ENCODE measurements around the gene CYP27B1.

Gene CYP27B1

DNA sequence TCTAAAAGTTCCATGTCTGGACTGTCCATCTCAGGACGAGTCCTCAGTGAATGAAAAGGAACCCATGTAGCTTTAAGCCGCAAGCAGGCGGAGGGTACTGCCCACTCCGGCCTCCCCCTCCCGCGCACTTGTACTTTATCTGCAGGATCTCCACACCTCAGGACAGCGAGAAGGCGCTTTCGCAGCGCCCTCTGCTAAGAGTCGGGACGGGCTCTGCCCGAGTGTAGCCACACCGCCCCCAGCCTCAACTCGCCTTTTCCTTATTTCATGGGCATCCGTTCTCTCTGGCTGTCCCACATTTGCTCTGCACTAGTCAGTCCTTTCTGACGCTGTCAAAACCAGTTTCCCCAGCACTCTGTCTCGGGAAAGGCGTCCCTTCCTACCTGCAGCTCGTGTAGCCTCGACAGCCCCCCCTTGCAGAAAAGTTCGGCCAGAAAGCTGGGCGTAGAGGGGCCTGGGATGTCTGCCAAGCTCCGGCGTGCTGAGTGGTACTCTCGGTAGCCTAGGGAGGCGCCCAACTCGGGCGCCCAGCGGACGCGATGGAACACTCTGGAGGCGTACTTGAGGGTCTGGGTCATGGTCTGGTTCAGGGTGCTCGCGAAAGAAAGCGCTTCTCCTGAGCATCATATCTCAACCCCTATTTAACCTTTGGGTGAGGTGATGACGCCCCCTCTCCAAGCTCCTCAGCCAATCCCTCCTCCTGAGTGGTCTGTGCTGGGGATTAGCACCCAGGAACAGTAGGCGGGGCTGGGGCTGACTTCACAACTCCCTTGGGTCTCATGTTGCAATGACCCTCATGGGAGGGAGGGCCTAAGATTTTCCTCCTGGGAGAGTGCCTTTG, at the start of gene CYP27B1:
Gene CYP27B1, minus strand, starts transcription at position 615 of the 841 bp plus-strand sequence. Its CDS starts 37 bp downstream, at position 578.
- DNase-seq: no peak

DNA sequence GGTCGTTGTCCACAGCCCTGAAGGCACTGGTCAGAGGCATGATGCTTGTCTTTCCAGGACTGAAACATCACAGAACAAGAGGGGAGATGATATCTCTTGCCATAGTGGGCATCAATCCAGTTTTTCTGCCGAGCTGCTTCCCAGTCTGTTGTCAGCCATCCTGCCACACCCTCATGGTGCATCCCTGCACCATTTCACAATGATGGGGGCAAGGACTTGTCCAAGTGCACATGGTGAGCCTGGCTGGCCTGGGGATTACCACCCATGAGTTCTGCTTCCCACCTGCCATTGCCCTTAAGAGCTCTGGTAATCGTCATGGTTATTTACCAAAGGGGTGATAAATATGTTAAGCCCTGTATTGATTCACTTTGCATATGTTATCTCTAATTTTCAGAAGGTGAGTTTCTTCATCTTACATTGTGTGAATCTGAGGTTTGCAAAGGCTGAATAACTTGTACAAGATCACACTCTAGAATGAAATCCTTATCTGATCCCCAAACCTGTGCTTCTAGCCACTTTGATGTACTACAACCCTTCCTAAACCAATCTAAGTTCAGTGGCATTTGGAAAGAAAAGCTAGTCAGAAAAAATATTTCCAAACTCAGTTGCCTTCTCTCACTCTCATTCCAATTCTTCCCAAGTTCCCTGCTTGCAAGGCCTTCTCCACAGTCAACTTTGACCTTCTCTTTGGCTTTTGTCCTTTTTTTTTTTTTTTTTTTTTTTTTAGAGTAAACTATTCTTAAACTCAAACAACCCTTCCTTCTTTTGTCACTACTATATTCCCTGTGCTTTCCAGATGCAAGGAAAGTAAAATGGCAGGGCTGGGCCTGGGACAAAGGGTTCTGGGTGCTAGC, 49.4 kb upstream of the CYP27B1 start:
- no peak for DNase-seq

DNA sequence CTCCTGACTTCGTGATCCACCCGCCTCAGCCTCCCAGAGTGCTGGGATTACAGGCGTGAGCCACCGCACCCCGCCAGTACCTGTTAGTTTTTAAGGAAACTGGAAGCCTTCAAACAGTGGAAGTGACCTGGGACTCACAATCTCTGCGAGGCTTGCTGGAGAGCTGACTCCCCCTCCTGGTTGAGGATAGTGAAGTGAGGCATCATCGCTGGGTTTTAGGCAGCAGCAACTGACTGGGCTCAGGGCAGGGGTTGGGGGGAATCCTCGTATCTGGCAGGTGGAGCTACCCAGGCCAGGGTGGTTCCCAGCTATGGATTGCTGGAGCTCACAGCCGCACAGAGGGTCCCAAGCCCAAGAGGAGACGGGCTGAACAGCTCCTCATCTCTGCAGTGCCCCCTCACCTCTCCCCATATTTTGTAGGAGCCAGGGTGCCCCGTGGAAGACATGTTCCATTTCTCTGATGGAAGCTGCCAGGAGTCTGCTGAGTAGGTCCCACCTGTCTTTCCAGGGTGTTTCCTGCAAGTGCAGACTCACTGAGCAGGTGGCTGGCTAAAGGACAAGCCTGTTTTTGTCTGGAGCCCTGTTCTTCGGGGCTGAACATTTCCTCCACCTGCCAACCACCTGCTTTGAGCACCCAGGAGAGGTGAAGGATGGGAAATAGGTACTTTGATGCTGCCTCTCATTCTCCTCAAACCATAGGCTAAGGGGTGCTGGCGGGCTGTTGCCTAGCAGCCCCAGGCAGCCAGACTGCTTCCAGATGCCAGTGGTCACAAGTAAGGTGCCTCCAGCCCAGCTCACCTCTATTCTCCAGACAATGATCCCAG, 48.5 kb upstream of the CYP27B1 start:
- no peak for DNase-seq

DNA sequence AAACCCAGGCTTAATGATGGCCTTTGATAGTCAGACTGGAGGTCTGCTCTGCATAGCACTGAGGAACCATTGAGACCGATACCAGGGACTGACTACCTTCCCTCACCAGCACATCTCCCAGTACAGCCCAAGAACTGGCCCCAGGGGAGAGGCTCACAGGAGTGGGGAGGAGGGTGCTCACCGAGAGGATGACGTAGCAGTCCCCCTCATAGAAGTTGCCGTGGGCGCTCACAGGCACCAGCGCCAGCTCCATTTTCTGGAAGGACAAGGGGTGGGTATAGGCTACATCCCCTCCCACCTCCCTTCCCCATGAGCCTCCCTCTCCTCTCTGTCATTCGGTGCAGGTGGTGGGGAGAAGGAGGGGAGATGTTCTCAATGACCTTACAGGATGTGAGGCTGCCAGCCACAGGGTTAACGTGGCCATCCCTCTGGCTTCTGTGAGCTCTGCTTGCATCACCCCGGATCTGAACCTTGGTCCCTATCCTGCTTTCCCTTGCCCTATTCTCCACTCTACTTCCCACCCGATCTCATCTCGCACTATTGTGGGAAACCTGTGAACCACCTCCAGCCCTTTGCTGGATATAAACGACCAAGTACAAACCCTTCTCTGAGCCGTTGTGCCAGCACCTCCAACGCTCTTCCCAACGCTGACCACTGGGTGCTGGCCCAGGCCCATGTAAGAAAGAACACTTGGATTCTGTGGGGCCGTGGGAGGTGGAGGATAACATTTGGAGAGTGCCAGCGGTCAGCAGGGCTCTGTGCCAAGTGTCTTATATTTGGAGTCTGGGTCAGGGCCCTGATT, 47.3 kb upstream of the CYP27B1 start:
- DNase-seq: peak; percentile 60

DNA sequence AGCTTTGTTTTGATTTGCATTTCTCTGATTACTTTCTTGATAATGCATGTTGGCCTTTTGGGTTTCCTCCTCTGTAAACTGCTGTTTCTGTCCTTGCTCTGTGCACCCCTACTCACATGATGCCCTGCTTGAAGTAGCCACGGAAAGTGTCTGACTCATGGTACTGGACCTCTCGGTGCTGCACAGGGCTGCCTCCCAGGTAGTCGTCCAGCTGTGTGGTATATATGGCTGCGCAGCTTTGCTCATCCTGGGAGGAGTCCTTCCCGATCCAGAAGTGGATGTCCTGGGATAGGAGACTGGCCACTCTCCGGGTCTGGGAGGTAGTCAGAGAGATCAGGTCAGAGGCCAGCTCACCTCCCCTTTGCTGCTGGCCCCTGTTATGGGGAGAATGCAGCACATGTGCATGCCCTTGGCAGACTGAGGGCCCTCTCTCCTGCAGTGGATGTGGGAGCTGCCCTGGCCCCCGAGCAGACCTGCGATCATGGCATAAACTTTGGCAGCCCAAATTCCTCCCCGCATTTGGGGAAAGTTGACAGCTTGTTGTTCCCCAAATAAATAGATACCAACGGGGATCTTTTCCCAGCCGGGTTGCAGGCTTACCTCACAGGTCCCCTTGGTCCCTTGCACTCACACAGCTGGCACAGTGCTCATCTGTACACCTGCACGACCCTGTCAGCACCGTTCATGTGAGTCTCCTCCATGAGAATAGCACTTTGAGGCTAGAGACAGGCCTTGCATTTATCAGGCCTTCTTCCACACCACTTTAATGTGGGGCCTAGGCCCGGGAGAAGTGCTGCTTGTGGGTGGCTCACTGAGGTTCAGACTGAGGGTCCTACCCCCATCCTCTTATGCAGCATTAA, 46.5 kb upstream of the CYP27B1 start:
- DNase-seq: no peak

DNA sequence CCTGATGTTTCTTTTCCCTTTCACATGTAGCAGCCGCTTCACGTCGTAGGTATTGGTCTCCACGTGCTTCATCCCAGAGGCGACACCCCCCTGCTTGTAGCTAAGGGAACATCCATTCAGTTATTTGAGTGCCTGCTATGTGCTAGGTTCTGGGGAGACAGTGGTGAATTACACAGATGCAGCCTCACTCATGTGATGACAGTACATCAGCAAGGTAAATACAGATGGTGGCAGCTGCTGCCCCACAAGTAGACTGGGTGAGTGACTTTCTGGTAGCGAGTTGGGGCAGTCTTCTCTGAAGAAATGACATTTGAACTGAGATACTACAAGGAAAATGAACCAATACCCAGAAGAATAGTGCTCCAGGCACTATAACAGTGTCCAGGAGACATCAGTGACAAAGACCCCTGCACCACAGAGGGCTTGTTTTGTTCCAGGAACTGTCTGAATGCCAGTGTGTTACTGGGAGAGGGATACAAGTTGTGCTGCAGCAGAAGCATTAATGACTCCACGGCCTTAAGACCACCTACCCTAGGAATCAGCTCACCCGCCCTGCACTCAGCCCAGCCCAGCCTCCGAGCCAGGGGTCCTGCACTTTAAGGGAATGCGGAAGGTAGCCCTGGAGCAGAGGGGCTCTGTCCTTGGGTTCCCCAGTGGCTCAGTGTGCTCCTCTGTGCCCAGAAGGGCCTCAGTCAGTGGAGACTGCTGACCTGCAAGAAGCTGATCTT, 44.3 kb upstream of the CYP27B1 start:
- DNase-seq: no peak

- no peak for DNase-seq
Measured at GRCh38 chr12:57810450-57810849, 43.6 kb upstream of the CYP27B1 start.

GRCh38 chr12:57809425-57809824, 42.5 kb upstream of the CYP27B1 start:
- no peak for DNase-seq

DNA sequence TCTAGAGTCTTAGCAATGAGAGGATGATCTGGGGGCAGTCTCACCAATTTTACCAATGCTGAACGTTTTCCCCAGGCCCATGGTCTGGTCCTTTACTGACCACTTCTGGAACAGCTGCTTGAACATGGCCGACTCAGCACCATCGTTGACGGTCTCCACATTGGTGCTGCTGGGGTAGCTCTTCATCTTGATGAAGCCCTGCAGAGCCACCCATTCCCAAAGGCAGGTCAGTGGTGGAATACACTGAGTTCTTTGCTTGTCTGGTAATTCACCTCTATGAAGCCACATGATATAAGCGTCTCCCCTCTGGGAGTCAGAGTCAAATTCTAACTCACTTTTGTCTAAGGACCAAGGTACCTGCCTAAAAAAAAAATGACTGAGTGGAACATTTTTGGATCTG, 41.5 kb upstream of the CYP27B1 start:
- DNase-seq: no peak

GRCh38 chr12:57807285-57807684, 40.4 kb upstream of the CYP27B1 start:
- no peak for DNase-seq

DNA sequence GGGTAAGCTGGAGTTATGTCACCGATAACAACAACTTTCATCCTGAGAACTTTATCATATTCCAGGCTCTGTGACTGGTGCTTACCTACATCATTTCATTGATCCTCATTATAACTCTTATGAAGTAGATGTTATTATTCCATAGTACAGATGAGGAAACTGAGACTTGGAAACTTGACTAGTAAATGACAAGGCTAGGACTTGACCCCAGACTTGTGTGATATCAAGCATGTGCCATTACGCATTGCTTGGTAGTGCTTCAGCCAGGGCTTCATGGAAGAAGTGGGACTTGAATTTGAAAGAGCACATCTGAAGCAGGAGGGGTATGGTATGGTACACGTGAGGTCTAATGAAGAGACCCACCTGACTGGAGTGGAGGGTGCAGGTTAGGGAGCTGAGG, 39.8 kb upstream of the CYP27B1 start:
- DNase-seq: no peak

DNA sequence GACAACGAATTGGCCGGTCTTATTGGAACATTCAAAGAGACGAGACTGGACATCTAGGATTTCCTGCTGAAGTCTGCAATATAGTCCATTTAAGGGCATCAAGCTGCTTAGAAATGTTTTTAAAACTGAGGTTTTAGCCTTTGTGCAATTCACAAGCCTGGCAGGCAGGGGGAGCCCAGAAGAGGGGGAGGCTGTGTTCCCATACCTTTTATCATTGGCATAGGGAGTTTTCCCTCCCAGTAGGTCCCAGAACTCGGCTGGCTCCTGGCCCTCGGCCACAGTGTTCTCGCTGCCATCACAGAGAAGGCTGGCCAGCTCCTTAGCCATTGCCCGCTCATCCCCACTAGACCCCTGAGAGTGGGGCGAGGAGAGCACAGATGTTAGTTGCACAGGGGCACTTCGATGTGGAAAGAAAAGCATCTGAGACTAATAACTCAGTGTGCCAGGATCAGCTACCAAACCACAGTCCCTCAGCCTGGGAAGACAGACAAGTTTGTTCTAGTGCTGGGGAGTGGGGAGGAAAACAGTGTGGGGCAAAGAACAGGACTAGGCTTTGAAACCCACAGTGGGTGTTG, 36.5 kb upstream of the CYP27B1 start:
- no peak for DNase-seq

DNA sequence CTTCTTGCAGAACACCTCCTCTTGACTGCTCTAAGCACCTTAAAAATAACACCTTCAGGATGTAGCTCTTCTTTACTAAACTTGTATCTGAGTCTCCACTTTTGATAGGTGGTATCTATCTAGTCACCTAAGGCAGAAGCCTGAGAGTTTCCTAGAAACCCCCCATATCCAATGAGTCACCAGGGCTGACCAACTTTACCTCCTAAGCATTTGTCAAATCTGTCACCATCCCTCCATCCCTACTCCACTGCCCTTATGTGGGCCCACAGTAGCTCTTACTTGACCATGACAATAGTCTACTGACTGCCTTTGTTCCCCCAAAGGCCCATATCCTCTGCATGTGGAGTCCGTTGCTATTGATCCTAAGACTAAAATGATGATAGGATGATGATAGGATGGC, 35.7 kb upstream of the CYP27B1 start:
- no peak for DNase-seq

GRCh38 chr12:57800965-57801364, 34.1 kb upstream of the CYP27B1 start:
- DNase-seq: no peak

DNA sequence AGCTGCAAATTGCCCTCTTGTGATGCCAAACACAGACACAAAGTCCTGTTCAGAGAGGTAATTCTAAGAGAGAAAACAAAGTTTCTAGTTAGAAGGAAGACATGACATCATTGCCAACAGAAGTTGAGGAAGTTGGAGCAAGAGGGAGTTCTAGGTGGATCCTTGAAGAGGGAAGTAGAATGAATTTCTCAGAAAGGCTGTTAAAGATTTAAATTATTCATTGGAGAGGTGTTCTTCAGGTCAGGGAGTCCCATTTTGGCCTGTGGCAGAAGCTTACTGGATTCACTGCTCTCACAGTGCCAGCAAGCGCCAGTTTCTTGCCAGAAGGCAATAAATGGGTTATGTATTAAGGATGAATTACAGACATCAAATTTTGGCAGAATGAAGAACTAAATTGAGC, 31.1 kb upstream of the CYP27B1 start:
- DNase-seq: no peak

DNA sequence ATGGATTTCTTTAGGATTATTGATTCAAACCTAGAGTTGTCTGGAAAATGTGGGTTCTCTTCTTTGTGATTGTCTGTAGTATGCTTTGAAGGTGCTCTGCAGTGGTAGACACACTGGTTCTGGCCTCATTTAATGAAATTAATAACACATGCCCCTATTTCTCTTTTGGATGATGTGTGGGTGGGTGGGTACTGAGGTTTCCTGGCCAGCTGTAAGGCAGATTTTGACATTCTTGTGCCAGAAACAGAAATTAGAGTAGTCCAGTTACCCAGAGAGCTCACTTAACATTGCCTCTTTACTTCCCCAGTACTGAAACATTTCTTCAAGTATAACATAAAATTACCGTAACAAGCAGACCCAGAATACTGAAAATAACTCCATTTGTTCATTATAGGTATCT, 30.1 kb upstream of the CYP27B1 start:
- no peak for DNase-seq

GRCh38 chr12:57795354-57795753, 28.5 kb upstream of the CYP27B1 start:
- no peak for DNase-seq

GRCh38 chr12:57793920-57794319, 27.0 kb upstream of the CYP27B1 start:
- DNase-seq: no peak

GRCh38 chr12:57783861-57784260, 17.0 kb upstream of the CYP27B1 start:
- no peak for DNase-seq

GRCh38 chr12:57783466-57783801, 16.6 kb upstream of the CYP27B1 start:
- DNase-seq: no peak

Data from femur (tissue), 1 donor.